ENCODE data around the gene FPR3. TPM values are rescaled to one million over a fixed set of nuclear protein-coding genes. Genes with fewer than 3 reads are reported as not detected.
A peak's percentile ranks its signal among the peaks of the same experiment; 100 is the strongest.

Gene FPR3
- total RNA-seq, 3 donors from 2014 or later = 3.9 to 20.0 (median 12.0) TPM

- H3K9me3 ChIP-seq = no peaks in the 10 kb centered on the region
- intact Hi-C loops (cut with DNase I; ENCODE audit: low total_unique reads) = no loop called here
- no peak for DNase-seq (ENCODE audit: low spot score in 2 of 2)
- no peaks in the 10 kb centered on the region for H3K36me3 ChIP-seq
- H3K4me1 ChIP-seq = no peaks in the 10 kb centered on the region
- H3K4me3 ChIP-seq = no peak overlapping the region
- H3K27me3 ChIP-seq = no peaks in the 10 kb centered on the region
- no peak for TF ChIP-seq POLR2A (IDR thresholded peaks at IDR 0.05)
- TF ChIP-seq CTCF (IDR thresholded peaks at IDR 0.05) = no peak
- TF ChIP-seq POLR2AphosphoS5 (IDR thresholded peaks at IDR 0.05) = no peak
- H3K27ac ChIP-seq = no peak overlapping the region
Measured at GRCh38 chr19:51789061-51789795, 5.7 kb upstream of the FPR3 start.

- no peaks in the 10 kb centered on the region for H3K27me3 ChIP-seq
- H3K9me3 ChIP-seq = no peaks in the 10 kb centered on the region
- no peak overlapping the region for H3K27ac ChIP-seq
- no peaks in the 10 kb centered on the region for H3K36me3 ChIP-seq
- no peaks in the 10 kb centered on the region for H3K4me1 ChIP-seq
- no peak overlapping the region for H3K4me3 ChIP-seq
- DNase-seq (ENCODE audit: low spot score in 2 of 2) = no peak
- TF ChIP-seq POLR2A (IDR thresholded peaks at IDR 0.05) (no peak), CTCF (IDR thresholded peaks at IDR 0.05) (no peak), POLR2AphosphoS5 (IDR thresholded peaks at IDR 0.05) (no peak)
- intact Hi-C loops (cut with DNase I; ENCODE audit: low total_unique reads) = no loop called here
Measured at GRCh38 chr19:51792932-51793331, 2.0 kb upstream of the FPR3 start.

GRCh38 chr19:51793994-51794393, 963 bp upstream of the FPR3 start:
- no peak for TF ChIP-seq CTCF (IDR thresholded peaks at IDR 0.05)
- TF ChIP-seq POLR2AphosphoS5 (IDR thresholded peaks at IDR 0.05) = no peak
- no peak for TF ChIP-seq POLR2A (IDR thresholded peaks at IDR 0.05)
- Histone ChIP-seq H3K36me3 (no peaks in the 10 kb centered on the region), H3K27ac (no peak overlapping the region), H3K4me1 (no peaks in the 10 kb centered on the region), H3K27me3 (no peaks in the 10 kb centered on the region), H3K4me3 (no peak overlapping the region), H3K9me3 (no peaks in the 10 kb centered on the region)
- intact Hi-C loops (cut with DNase I; ENCODE audit: low total_unique reads) = no loop called here
- no peak for DNase-seq (ENCODE audit: low spot score in 2 of 2)

- Histone ChIP-seq H3K27me3 (no peaks in the 10 kb centered on the region), H3K27ac (no peak overlapping the region), H3K4me3 (peak overlapping the region in 2 of 3 donors; percentile 0 to 29), H3K9me3 (no peaks in the 10 kb centered on the region), H3K4me1 (no peaks in the 10 kb centered on the region), H3K36me3 (no peaks in the 10 kb centered on the region)
- intact Hi-C loops (cut with DNase I; ENCODE audit: low total_unique reads) = no loop called here
- no peak for DNase-seq (ENCODE audit: low spot score in 2 of 2)
- TF ChIP-seq POLR2A (IDR thresholded peaks at IDR 0.05) = no peak
- no peak for TF ChIP-seq POLR2AphosphoS5 (IDR thresholded peaks at IDR 0.05)
- no peak for TF ChIP-seq CTCF (IDR thresholded peaks at IDR 0.05)
Measured at GRCh38 chr19:51796195-51796679, 1.3 kb downstream of the FPR3 start.

GRCh38 chr19:51797480-51797879, 2.5 kb downstream of the FPR3 start:
- TF ChIP-seq CTCF (IDR thresholded peaks at IDR 0.05) (no peak), POLR2AphosphoS5 (IDR thresholded peaks at IDR 0.05) (no peak), POLR2A (IDR thresholded peaks at IDR 0.05) (no peak)
- intact Hi-C loops (cut with DNase I; ENCODE audit: low total_unique reads) = no loop called here

More at GRCh38 chr19:51797480-51797879, 2.5 kb downstream of the FPR3 start:
- Histone ChIP-seq H3K9me3 (no peaks in the 10 kb centered on the region), H3K36me3 (no peaks in the 10 kb centered on the region), H3K27ac (peak overlapping the region in 1 of 2 donors; percentile 19), H3K27me3 (no peaks in the 10 kb centered on the region), H3K4me1 (no peaks in the 10 kb centered on the region), H3K4me3 (peak overlapping the region in 1 of 3 donors; percentile 29)
- no peak for DNase-seq (ENCODE audit: low spot score in 2 of 2)
